A549 (cell line): ENCODE results near the gene BICRA. TPM values are rescaled to one million over a fixed set of nuclear protein-coding genes. Genes with fewer than 3 reads are reported as not detected.
A peak's percentile ranks its signal among the peaks of the same experiment; 100 is the strongest.

Experiments
- ATAC-seq, 2 experiments: fragments of 200-7000 bp in 1 of 2; fragments of >200 bp in 1 of 2; cut with Nextera tagmentation in 1 of 2; cut with Tn5 transposase in 1 of 2; 3 replicates each; pipeline versions ENCODE4 v1.8.0 to v1.9.1; 2018 to 2020; ENCODE audit warnings: mild to moderate bottlenecking in 1 of 2, moderate library complexity in 1 of 2
- CTCF ChIA-PET: fragments of 300-600 bp; sonication (Branson Sonifier 250); formaldehyde crosslinking; extraction: SDS; loops from one replicate; lab custom pipeline; 2021; ENCODE audit warnings: antibody characterized with exemption, inconsistent platforms; lab: Yijun Ruan, JAX
- POLR2A ChIA-PET: fragments of 350-600 bp; formaldehyde crosslinking; extraction: SDS; loops from one replicate; lab custom pipeline; 2021; ENCODE audit warnings: antibody characterized with exemption, inconsistent platforms; lab: Yijun Ruan, JAX
- DNase-seq, 2 experiments: peaks; one replicate each; pipeline versions ENCODE4 v3.0.0 to v3.0.0-alpha.2; 2011 to 2016; ENCODE audit warnings: low read depth in 1 of 2, low spot score in 1 of 2
- FAIRE-seq: peaks from 2 replicates; lab custom pipeline; 2011; peaks lifted over from hg19 to GRCh38; lab: Jason Lieb, UNC
- H3K27ac ChIP-seq, 2 experiments: fragments of >200 bp; sonication (Bioruptor Twin); formaldehyde crosslinking; 3 replicates each; pipeline ENCODE4 v1.5.1; 2016 to 2017
- H3K4me1 ChIP-seq: fragments of >200 bp; sonication (Bioruptor Twin); formaldehyde crosslinking; 3 replicates; pipeline ENCODE4 v1.6.1; 2016
- H3K4me2 ChIP-seq: fragments of >200 bp; sonication (Bioruptor Twin); formaldehyde crosslinking; 3 replicates; pipeline ENCODE4 v1.6.1; 2016
- H3K4me3 ChIP-seq: fragments of >200 bp; sonication (Bioruptor Twin); formaldehyde crosslinking; 3 replicates; pipeline ENCODE4 v1.5.1; 2016
- H3K9me3 ChIP-seq: fragments of >200 bp; sonication (Bioruptor Twin); formaldehyde crosslinking; 3 replicates; pipeline ENCODE4 v1.6.1; 2016
- CEBPB ChIP-seq, 2 experiments: fragments of >200 bp in 1 of 2; sonication (Bioruptor Twin) in 1 of 2; formaldehyde crosslinking in 1 of 2; IDR thresholded peaks; 2 replicates each; pipeline ENCODE4 v1.6.1; 2012 to 2016
- CTCF ChIP-seq: fragments of >200 bp; sonication (Bioruptor Twin); formaldehyde crosslinking; IDR thresholded peaks from 3 replicates; pipeline ENCODE4 v1.5.1; 2016
- EHF ChIP-seq: fragments of 250-450 bp; sonication (Bioruptor Pico); IDR thresholded peaks from 2 replicates; pipeline ENCODE4 v1.5.0; 2020; ENCODE audit warnings: mild to moderate bottlenecking
- EHMT2 ChIP-seq: fragments of 200-600 bp; sonication (generic); IDR thresholded peaks from 2 replicates; pipeline ENCODE4 v1.6.1; 2016; ENCODE audit warnings: antibody characterized with exemption, low read depth, mild to moderate bottlenecking, moderate library complexity
- EP300 ChIP-seq, 2 experiments: fragments of >200 bp; sonication (Bioruptor Twin); formaldehyde crosslinking; IDR thresholded peaks; 2 replicates in 1 of 2; 3 replicates in 1 of 2; pipeline ENCODE4 v1.6.1; 2016 to 2017
- HEYL ChIP-seq: fragments of 250-450 bp; sonication (Bioruptor Pico); IDR thresholded peaks from 2 replicates; pipeline ENCODE4 v1.8.0; 2021; ENCODE audit warnings: mild to moderate bottlenecking, moderate library complexity
- HOXA7 ChIP-seq: fragments of 250-450 bp; sonication (Bioruptor Pico); IDR thresholded peaks from 2 replicates; pipeline ENCODE4 v1.5.0; 2020; ENCODE audit warnings: mild to moderate bottlenecking, moderate library complexity
- KDM1A ChIP-seq: fragments of 200-600 bp; sonication (generic); IDR thresholded peaks from 2 replicates; pipeline ENCODE4 v1.6.1; 2016; ENCODE audit warnings: low read depth, mild to moderate bottlenecking
- KDM5A ChIP-seq: fragments of 200-600 bp; sonication (generic); IDR thresholded peaks from 2 replicates; pipeline ENCODE4 v1.6.1; 2016; ENCODE audit warnings: antibody characterized with exemption, mild to moderate bottlenecking
- MAFK ChIP-seq: fragments of 450-650 bp; IDR thresholded peaks from 2 replicates; pipeline ENCODE4 v1.6.1; 2014; ENCODE audit not compliant: partially characterized antibody
- MAX ChIP-seq: IDR thresholded peaks from 2 replicates; pipeline ENCODE4 v1.6.1; 2012
- MAZ ChIP-seq: fragments of 150-350 bp; IDR thresholded peaks from 2 replicates; pipeline ENCODE4 v1.6.1; 2014; ENCODE audit warnings: antibody characterized with exemption, low read depth, low read length, borderline replicate concordance
- PBX3 ChIP-seq: IDR thresholded peaks from 2 replicates; pipeline ENCODE4 v1.6.1; 2012
- PHF8 ChIP-seq: fragments of 200-600 bp; sonication (generic); IDR thresholded peaks from 2 replicates; pipeline ENCODE4 v1.6.1; 2016; ENCODE audit warnings: low read depth, mild to moderate bottlenecking, antibody characterized with exemption, moderate library complexity, borderline replicate concordance
- RAD21 ChIP-seq, 2 experiments: fragments of >200 bp in 1 of 2; sonication (Bioruptor Twin) in 1 of 2; formaldehyde crosslinking in 1 of 2; IDR thresholded peaks in 1 of 2; conservative IDR thresholded peaks in 1 of 2; 2 replicates in 1 of 2; 3 replicates in 1 of 2; pipeline ENCODE4 v1.6.1; 2012 to 2018; ENCODE audit warnings: inconsistent platforms in 1 of 2
- RARB ChIP-seq: fragments of 250-450 bp; sonication (Bioruptor Pico); IDR thresholded peaks from 2 replicates; pipeline ENCODE4 v1.8.0; 2021; ENCODE audit warnings: mild to moderate bottlenecking, moderate library complexity
- RCOR1 ChIP-seq: fragments of 150-350 bp; IDR thresholded peaks from 2 replicates; pipeline ENCODE4 v1.6.1; 2014; ENCODE audit warnings: antibody characterized with exemption, low read length, low read depth
- RNF2 ChIP-seq: fragments of 200-600 bp; sonication (generic); IDR thresholded peaks from 2 replicates; pipeline ENCODE4 v1.6.1; 2016; ENCODE audit warnings: low read depth, mild to moderate bottlenecking, antibody characterized with exemption, moderate library complexity, borderline replicate concordance
- SMC3 ChIP-seq: fragments of >200 bp; sonication (Bioruptor Twin); formaldehyde crosslinking; IDR thresholded peaks from 3 replicates; pipeline ENCODE4 v1.6.1; 2018; ENCODE audit warnings: inconsistent platforms
- TFCP2L1 ChIP-seq: fragments of 250-450 bp; sonication (Bioruptor Pico); IDR thresholded peaks from 2 replicates; pipeline ENCODE4 v1.5.0; 2021; ENCODE audit warnings: mild to moderate bottlenecking
- ZFP36 ChIP-seq: fragments of 450-650 bp; IDR thresholded peaks from 2 replicates; pipeline ENCODE4 v1.6.1; 2014; ENCODE audit warnings: borderline replicate concordance; ENCODE audit not compliant: partially characterized antibody
- ZNF302 ChIP-seq: fragments of 250-450 bp; sonication (Bioruptor Pico); IDR thresholded peaks from 2 replicates; pipeline ENCODE4 v1.9.0; 2021; ENCODE audit warnings: inconsistent platforms, mild to moderate bottlenecking, moderate library complexity
- WGBS: methylation state at CpG from one replicate; pipeline ENCODE4 v1.1.6; 2017; ENCODE audit errors: missing lambda C conversion rate; 5-methylcytosine and 5-hydroxymethylcytosine counted together
- polyA plus RNA-seq, 4 experiments: library from polyadenylated mRNA; depleted of rRNA in 3 of 4; stranded (reverse); fragments of >200 nt; fragmentation: RNase III in 1 of 4; extraction: RNeasy Plus Mini Kit Qiagen cat#74134 plus additional on column Dnase treatment in 1 of 4; gene quantifications; 2 replicates in 3 of 4; 3 replicates in 1 of 4; pipeline ENCODE4 v1.2.3, GENCODE V29; 2011 to 2017
- TF ChIP-seq, protein P1 (sequence below): IDR thresholded peaks from 2 replicates; pipeline ENCODE4 v1.6.1; 2012; ENCODE audit warnings: low read depth, borderline replicate concordance
- TF ChIP-seq, protein P2 (sequence below): fragments of >200 bp; sonication (Bioruptor Twin); formaldehyde crosslinking; IDR thresholded peaks from 2 replicates; pipeline ENCODE4 v1.6.1; 2016

Gene BICRA
- polyA plus RNA-seq, 2 of the 4 experiments (the other 2 are of a cell fraction) = 0.83 to 12.4 TPM

DNA sequence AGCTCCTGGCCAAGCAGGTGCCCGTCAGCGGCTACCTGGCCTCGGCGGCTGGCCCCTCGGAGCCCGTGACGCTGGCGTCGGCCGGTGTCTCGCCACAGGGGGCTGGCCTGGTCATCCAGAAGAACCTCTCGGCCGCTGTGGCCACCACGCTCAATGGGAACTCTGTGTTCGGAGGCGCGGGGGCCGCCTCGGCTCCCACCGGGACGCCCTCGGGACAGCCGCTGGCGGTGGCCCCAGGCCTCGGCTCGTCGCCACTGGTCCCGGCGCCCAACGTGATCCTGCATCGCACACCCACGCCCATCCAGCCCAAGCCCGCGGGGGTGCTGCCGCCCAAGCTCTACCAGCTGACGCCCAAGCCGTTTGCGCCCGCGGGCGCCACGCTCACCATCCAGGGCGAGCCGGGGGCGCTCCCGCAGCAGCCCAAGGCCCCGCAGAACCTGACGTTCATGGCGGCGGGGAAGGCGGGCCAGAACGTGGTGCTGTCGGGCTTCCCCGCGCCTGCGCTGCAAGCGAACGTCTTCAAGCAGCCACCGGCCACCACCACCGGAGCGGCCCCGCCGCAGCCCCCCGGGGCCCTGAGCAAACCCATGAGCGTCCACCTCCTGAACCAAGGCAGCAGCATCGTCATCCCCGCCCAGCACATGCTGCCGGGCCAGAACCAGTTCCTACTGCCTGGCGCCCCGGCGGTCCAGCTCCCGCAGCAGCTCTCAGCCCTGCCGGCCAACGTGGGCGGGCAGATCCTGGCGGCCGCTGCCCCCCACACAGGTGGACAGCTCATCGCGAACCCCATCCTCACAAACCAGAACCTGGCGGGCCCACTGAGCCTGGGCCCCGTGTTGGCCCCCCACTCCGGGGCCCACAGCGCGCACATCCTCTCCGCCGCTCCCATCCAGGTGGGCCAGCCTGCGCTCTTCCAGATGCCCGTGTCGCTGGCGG is 71.3 kb downstream of the BICRA start:
- DNase-seq (no peak), FAIRE-seq (no peak), ATAC-seq (no peak)
- no peak overlapping the region for H3K4me3 ChIP-seq
- H3K27ac ChIP-seq = no peak overlapping the region
- CTCF ChIA-PET = interaction anchor here (2.8 kb wide), 1 partner anchor 19 kb away, joined by 14 read pairs; no protein-coding TSS in a partner anchor
- no peaks in the 10 kb centered on the region for H3K9me3 ChIP-seq
- no peak overlapping the region for H3K4me2 ChIP-seq
- no peaks in the 10 kb centered on the region for H3K4me1 ChIP-seq
- POLR2A ChIA-PET = no interaction called here
- WGBS = 95% methylated on average over 71 of the region's 90 CpGs
- TF ChIP-seq KDM5A = no peak

DNA sequence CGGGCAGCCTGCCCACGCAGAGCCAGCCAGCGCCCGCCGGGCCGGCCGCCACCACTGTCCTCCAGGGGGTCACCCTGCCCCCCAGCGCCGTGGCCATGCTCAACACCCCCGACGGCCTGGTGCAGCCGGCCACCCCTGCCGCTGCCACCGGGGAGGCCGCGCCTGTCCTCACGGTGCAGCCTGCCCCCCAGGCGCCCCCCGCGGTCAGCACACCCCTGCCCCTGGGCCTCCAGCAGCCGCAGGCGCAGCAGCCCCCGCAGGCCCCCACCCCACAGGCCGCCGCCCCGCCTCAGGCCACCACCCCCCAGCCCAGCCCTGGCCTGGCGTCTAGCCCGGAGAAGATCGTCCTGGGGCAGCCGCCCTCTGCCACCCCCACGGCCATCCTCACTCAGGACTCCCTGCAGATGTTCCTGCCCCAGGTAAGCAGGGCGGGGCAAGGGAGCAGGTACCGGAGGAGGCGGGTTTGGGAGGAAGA is 72.0 kb downstream of the BICRA start:
- ATAC-seq (no peak), FAIRE-seq (no peak), DNase-seq (no peak)
- Histone ChIP-seq H3K9me3 (no peaks in the 10 kb centered on the region), H3K4me3 (no peak overlapping the region), H3K4me1 (no peaks in the 10 kb centered on the region), H3K4me2 (no peak overlapping the region), H3K27ac (no peak overlapping the region)
- ChIA-PET CTCF (interaction anchor here (1.2 to 1.5 kb wide), 2 partner anchors 18 to 25 kb away, joined by 3 to 6 read pairs; no protein-coding TSS in a partner anchor), POLR2A (no interaction called here)
- no peak for TF ChIP-seq MAZ
- no peak for TF ChIP-seq SMC3
- no peak for TF ChIP-seq RCOR1
- TF ChIP-seq CTCF = no peak
- TF ChIP-seq ZFP36 = no peak
- no peak for TF ChIP-seq PHF8
- TF ChIP-seq RAD21 (conservative IDR thresholded peaks at IDR 0.05 in 1 of 2, IDR thresholded peaks at IDR 0.05 in 1 of 2) = no peak
- no peak for TF ChIP-seq EP300 (IDR thresholded peaks at IDR 0.05)
- TF ChIP-seq KDM1A = no peak
- no peak for TF ChIP-seq EHMT2
- TF ChIP-seq, protein P1, sequence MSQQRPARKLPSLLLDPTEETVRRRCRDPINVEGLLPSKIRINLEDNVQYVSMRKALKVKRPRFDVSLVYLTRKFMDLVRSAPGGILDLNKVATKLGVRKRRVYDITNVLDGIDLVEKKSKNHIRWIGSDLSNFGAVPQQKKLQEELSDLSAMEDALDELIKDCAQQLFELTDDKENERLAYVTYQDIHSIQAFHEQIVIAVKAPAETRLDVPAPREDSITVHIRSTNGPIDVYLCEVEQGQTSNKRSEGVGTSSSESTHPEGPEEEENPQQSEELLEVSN = no peak
- TF ChIP-seq RNF2 = no peak
- no peak for TF ChIP-seq HOXA7 (CRISPR knock-in tag)
- TF ChIP-seq MAX = no peak
- TF ChIP-seq HEYL (CRISPR knock-in tag) = no peak
- TF ChIP-seq CEBPB (IDR thresholded peaks at IDR 0.05) = no peak
- TF ChIP-seq RARB = no peak
- TF ChIP-seq EHF (CRISPR knock-in tag) = no peak
- 94% methylated on average over 21 of the region's 34 CpGs for WGBS

DNA sequence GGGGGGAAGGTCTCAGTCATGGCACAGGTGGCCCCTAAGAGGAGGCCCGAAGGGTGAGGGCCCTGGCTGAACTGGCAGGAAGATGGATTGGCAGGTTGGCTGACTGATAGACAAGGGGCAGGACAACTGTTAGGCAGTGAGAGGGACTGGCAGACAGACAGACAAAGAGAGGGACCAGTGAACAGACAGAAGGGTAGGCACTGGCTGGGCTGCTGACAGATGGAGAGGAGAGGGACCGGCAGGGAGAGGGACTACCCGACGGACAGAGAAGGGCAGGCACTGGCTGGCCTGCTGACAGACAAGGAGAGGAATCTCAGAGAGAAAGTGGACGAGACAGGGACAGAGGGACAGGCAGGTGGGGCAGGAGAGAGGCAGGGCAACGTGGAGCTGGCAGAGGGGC is 72.5 kb downstream of the BICRA start:
- ATAC-seq (peak; percentile 17 to 45; a peak in 3 of 6 replicates), DNase-seq (no peak), FAIRE-seq (no peak)
- CTCF ChIA-PET = interaction anchor here (0.5 to 1.5 kb wide), 3 partner anchors 17 to 139 kb away, joined by 3 to 6 read pairs (median 3); no protein-coding TSS in a partner anchor
- H3K4me3 ChIP-seq = no peak overlapping the region
- POLR2A ChIA-PET = no interaction called here
- H3K27ac ChIP-seq = no peak overlapping the region
- no peak overlapping the region for H3K4me2 ChIP-seq
- WGBS = 88% methylated on average over 6 of the region's 6 CpGs
- H3K9me3 ChIP-seq = no peaks in the 10 kb centered on the region
- no peaks in the 10 kb centered on the region for H3K4me1 ChIP-seq
- no peak for TF ChIP-seq PBX3
- no peak for TF ChIP-seq HEYL (CRISPR knock-in tag)
- no peak for TF ChIP-seq RAD21 (conservative IDR thresholded peaks at IDR 0.05 in 1 of 2, IDR thresholded peaks at IDR 0.05 in 1 of 2)
- no peak for TF ChIP-seq KDM5A
- TF ChIP-seq MAFK = no peak
- TF ChIP-seq MAX = no peak
- no peak for TF ChIP-seq TFCP2L1
- TF ChIP-seq EP300 (IDR thresholded peaks at IDR 0.05) = no peak
- no peak for TF ChIP-seq RCOR1
- TF ChIP-seq ZNF302 (CRISPR knock-in tag) = no peak
- TF ChIP-seq CTCF = no peak
- TF ChIP-seq, protein P2, sequence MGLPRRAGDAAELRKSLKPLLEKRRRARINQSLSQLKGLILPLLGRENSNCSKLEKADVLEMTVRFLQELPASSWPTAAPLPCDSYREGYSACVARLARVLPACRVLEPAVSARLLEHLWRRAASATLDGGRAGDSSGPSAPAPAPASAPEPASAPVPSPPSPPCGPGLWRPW = no peak
